ENCODE data around the gene RGS14.
"Not testable (repeated sequence)": the region's sequence is repeated elsewhere in the genome, so short reads cannot be mapped to it uniquely, and the experiment has no call there.

Gene RGS14

GRCh38 chr5:177350776-177351391, 6.8 kb upstream of the RGS14 start:
- DNase-seq: no peak

GRCh38 chr5:177351392-177352329, 6.1 kb upstream of the RGS14 start, which contains the start of gene LMAN2:
Gene LMAN2 (minus strand): TSS chr5:177351668. CDS start chr5:177351647, 21 bp downstream.
- DNase-seq: peak; percentile 78 to 96 (median 86)

GRCh38 chr5:177353093-177353492, 4.6 kb upstream of the RGS14 start:
- DNase-seq: no peak

- DNase-seq: no peak
Measured at GRCh38 chr5:177354256-177354655, 3.5 kb upstream of the RGS14 start.

GRCh38 chr5:177354711-177355110, 3.0 kb upstream of the RGS14 start:
- no peak for DNase-seq

GRCh38 chr5:177355162-177355867, 2.4 kb upstream of the RGS14 start:
- DNase-seq: no peak

GRCh38 chr5:177355868-177356168, 1.9 kb upstream of the RGS14 start:
- DNase-seq: no peak

GRCh38 chr5:177356746-177357145, 978 bp upstream of the RGS14 start:
- no peak for DNase-seq

- DNase-seq: no peak
Measured at GRCh38 chr5:177357146-177357458, 622 bp upstream of the RGS14 start.

- no peak for DNase-seq
Measured at GRCh38 chr5:177358370-177358819, 671 bp downstream of the RGS14 start.

- DNase-seq: no peak
Measured at GRCh38 chr5:177359451-177359851, 1.7 kb downstream of the RGS14 start.

- DNase-seq: no peak
Measured at GRCh38 chr5:177359860-177360259, 2.1 kb downstream of the RGS14 start.

GRCh38 chr5:177360740-177361139, 3.0 kb downstream of the RGS14 start:
- not testable (repeated sequence) for DNase-seq

- no peak for DNase-seq
Measured at GRCh38 chr5:177361418-177362291, 3.9 kb downstream of the RGS14 start.

- no peak for DNase-seq
Measured at GRCh38 chr5:177362292-177362609, 4.5 kb downstream of the RGS14 start.

GRCh38 chr5:177362610-177363507, 5.1 kb downstream of the RGS14 start:
- DNase-seq: peak; percentile 42 to 73 (median 67)

- no peak for DNase-seq
Measured at GRCh38 chr5:177363565-177363964, 5.8 kb downstream of the RGS14 start.

- peak in 1 of 5 donors; percentile 59 for DNase-seq
Measured at GRCh38 chr5:177364159-177364962, 6.6 kb downstream of the RGS14 start.

- no peak for DNase-seq
Measured at GRCh38 chr5:177365845-177366527, 8.3 kb downstream of the RGS14 start.

Measured in T-helper 1 cell (primary cell).